HEK293 (cell line): Measurements from ENCODE around the gene WBP4.

Source experiments
- CTCF ChIA-PET: fragments of 350-600 bp; formaldehyde crosslinking; extraction: SDS; loops from one replicate; lab custom pipeline; 2021; ENCODE audit warnings: antibody characterized with exemption; lab: Yijun Ruan, JAX
- POLR2A ChIA-PET: fragments of 300-600 bp; formaldehyde crosslinking; extraction: SDS; loops from one replicate; lab custom pipeline; 2020; ENCODE audit warnings: antibody characterized with exemption, inconsistent platforms; lab: Yijun Ruan, JAX
- H3K27ac ChIP-seq: fragments of 200-500 bp; sonication (Bioruptor generic); 2 replicates; pipeline ENCODE4 v1.5.1; 2014; ENCODE audit warnings: low read depth, low read length, control low read depth, inconsistent platforms; ENCODE audit errors: extremely low read depth
- H3K36me3 ChIP-seq, 2 experiments: fragments of 200-500 bp in 1 of 2; sonication (Bioruptor generic) in 1 of 2; 1 replicate in 1 of 2; 2 replicates in 1 of 2; pipeline ENCODE4 v1.5.1; 2014 to 2017; ENCODE audit warnings: inconsistent platforms in 2 of 2, low read length in 2 of 2; ENCODE audit not compliant: control insufficient read depth in 2 of 2, insufficient read depth in 1 of 2
- H3K4me1 ChIP-seq: fragments of 200-500 bp; sonication (Bioruptor generic); 2 replicates; pipeline ENCODE4 v1.5.1; 2014; ENCODE audit warnings: mild to moderate bottlenecking, low read length, inconsistent platforms; ENCODE audit not compliant: control insufficient read depth, insufficient read depth
- H3K4me3 ChIP-seq: 2 replicates; pipeline ENCODE4 v1.5.1; 2011; ENCODE audit warnings: low read depth, mild to moderate bottlenecking, control low read depth, low read length, moderate library complexity
- H3K9me3 ChIP-seq: fragments of 200-500 bp; sonication (Bioruptor generic); 2 replicates; pipeline ENCODE4 v1.5.1; 2014; ENCODE audit warnings: low read depth, low read length, inconsistent platforms; ENCODE audit not compliant: control insufficient read depth, insufficient read depth
- BCL11A ChIP-seq: fragments of 450-650 bp; formaldehyde crosslinking; IDR thresholded peaks from 2 replicates; pipeline ENCODE4 v1.5.1; 2016; ENCODE audit warnings: low read depth, missing biosample characterization, missing genetic modification characterization
- BCL11B ChIP-seq: fragments of 450-650 bp; formaldehyde crosslinking; IDR thresholded peaks from 2 replicates; pipeline ENCODE4 v1.5.1; 2016; ENCODE audit warnings: low read depth, missing biosample characterization, missing genetic modification characterization
- HOXC10 ChIP-seq: sonication (generic); formaldehyde crosslinking; IDR thresholded peaks from 2 replicates; pipeline ENCODE4 v1.8.1; 2023; ENCODE audit warnings: mild to moderate bottlenecking, missing genetic modification reagents
- KLF16 ChIP-seq: fragments of 450-650 bp; formaldehyde crosslinking; IDR thresholded peaks from 2 replicates; pipeline ENCODE4 v1.5.1; 2017; ENCODE audit warnings: missing biosample characterization, missing genetic modification characterization
- SALL2 ChIP-seq: fragments of 450-650 bp; formaldehyde crosslinking; IDR thresholded peaks from 2 replicates; pipeline ENCODE4 v1.5.0; 2017; ENCODE audit warnings: missing biosample characterization, mild to moderate bottlenecking, missing genetic modification characterization, borderline replicate concordance
- ZNF121 ChIP-seq: fragments of 450-650 bp; formaldehyde crosslinking; IDR thresholded peaks from 2 replicates; pipeline ENCODE4 v1.5.1; 2016; ENCODE audit warnings: missing biosample characterization, missing genetic modification characterization
- ZNF132 ChIP-seq: fragments of 450-650 bp; formaldehyde crosslinking; IDR thresholded peaks from 2 replicates; pipeline ENCODE4 v1.5.1; 2017; ENCODE audit warnings: missing biosample characterization, missing genetic modification characterization, borderline replicate concordance
- ZNF148 ChIP-seq: fragments of 450-650 bp; formaldehyde crosslinking; IDR thresholded peaks from 2 replicates; pipeline ENCODE4 v1.5.0; 2017; ENCODE audit warnings: missing biosample characterization, missing genetic modification characterization, borderline replicate concordance
- ZNF16 ChIP-seq: fragments of 450-650 bp; formaldehyde crosslinking; IDR thresholded peaks from 2 replicates; pipeline ENCODE4 v1.5.1; 2016; ENCODE audit warnings: low read depth, missing biosample characterization, missing genetic modification characterization
- ZNF248 ChIP-seq: fragments of 450-650 bp; formaldehyde crosslinking; IDR thresholded peaks from 2 replicates; pipeline ENCODE4 v1.5.1; 2017; ENCODE audit warnings: missing biosample characterization, missing genetic modification characterization
- ZNF266 ChIP-seq: fragments of 450-650 bp; formaldehyde crosslinking; IDR thresholded peaks from 2 replicates; pipeline ENCODE4 v1.5.1; 2016; ENCODE audit warnings: missing biosample characterization, missing genetic modification characterization, low read depth
- ZNF274 ChIP-seq, 2 experiments: fragments of 200-500 bp in 1 of 2; fragments of 450-650 bp in 1 of 2; sonication (Bioruptor generic) in 1 of 2; formaldehyde crosslinking in 1 of 2; IDR thresholded peaks; 2 replicates each; pipeline versions ENCODE4 v1.5.1 to v1.6.1; 2014 to 2016; ENCODE audit warnings: borderline replicate concordance in 1 of 2, inconsistent platforms in 1 of 2, low read length in 1 of 2, missing biosample characterization in 1 of 2, missing genetic modification characterization in 1 of 2
- ZNF391 ChIP-seq: fragments of 450-650 bp; formaldehyde crosslinking; IDR thresholded peaks from 2 replicates; pipeline ENCODE4 v1.5.1; 2016; ENCODE audit warnings: low read depth, missing biosample characterization, missing genetic modification characterization, borderline replicate concordance
- ZNF394 ChIP-seq: fragments of 450-650 bp; formaldehyde crosslinking; IDR thresholded peaks from 2 replicates; pipeline ENCODE4 v1.5.1; 2016; ENCODE audit warnings: missing biosample characterization, missing genetic modification characterization, mild to moderate bottlenecking, moderate library complexity, borderline replicate concordance
- ZNF416 ChIP-seq: fragments of 450-650 bp; formaldehyde crosslinking; IDR thresholded peaks from 2 replicates; pipeline ENCODE4 v1.5.1; 2016; ENCODE audit warnings: missing biosample characterization, missing genetic modification characterization
- ZNF423 ChIP-seq: fragments of 450-650 bp; formaldehyde crosslinking; IDR thresholded peaks from 2 replicates; pipeline ENCODE4 v1.5.1; 2016; ENCODE audit warnings: missing biosample characterization, missing genetic modification characterization
- ZNF426 ChIP-seq: fragments of 450-650 bp; formaldehyde crosslinking; IDR thresholded peaks from 2 replicates; pipeline ENCODE4 v1.5.1; 2017; ENCODE audit warnings: missing biosample characterization, missing genetic modification characterization, mild to moderate bottlenecking, inconsistent platforms, moderate library complexity
- ZNF501 ChIP-seq: fragments of 450-650 bp; formaldehyde crosslinking; IDR thresholded peaks from 2 replicates; pipeline ENCODE4 v1.5.1; 2016; ENCODE audit warnings: missing biosample characterization, missing genetic modification characterization
- ZNF518A ChIP-seq: fragments of 450-650 bp; formaldehyde crosslinking; conservative IDR thresholded peaks from 2 replicates; pipeline ENCODE4 v1.5.1; 2016; ENCODE audit warnings: low read depth, missing biosample characterization, missing genetic modification characterization
- ZNF544 ChIP-seq: fragments of 450-650 bp; formaldehyde crosslinking; IDR thresholded peaks from 2 replicates; pipeline ENCODE4 v1.5.0; 2017; ENCODE audit warnings: missing biosample characterization, missing genetic modification characterization
- ZNF555 ChIP-seq: fragments of 450-650 bp; formaldehyde crosslinking; conservative IDR thresholded peaks from 2 replicates; pipeline ENCODE4 v1.5.1; 2017; ENCODE audit warnings: missing biosample characterization, mild to moderate bottlenecking, missing genetic modification characterization, inconsistent platforms
- ZNF610 ChIP-seq: fragments of 450-650 bp; formaldehyde crosslinking; IDR thresholded peaks from 2 replicates; pipeline ENCODE4 v1.5.1; 2016; ENCODE audit warnings: missing biosample characterization, missing genetic modification characterization, borderline replicate concordance
- ZNF654 ChIP-seq: fragments of 450-650 bp; formaldehyde crosslinking; IDR thresholded peaks from 2 replicates; pipeline ENCODE4 v1.5.1; 2016; ENCODE audit warnings: low read depth, missing biosample characterization, missing genetic modification characterization
- ZNF670 ChIP-seq: fragments of 450-650 bp; formaldehyde crosslinking; IDR thresholded peaks from 2 replicates; pipeline ENCODE4 v1.5.1; 2016; ENCODE audit warnings: missing biosample characterization, missing genetic modification characterization, low read depth
- ZNF704 ChIP-seq: fragments of 450-650 bp; formaldehyde crosslinking; IDR thresholded peaks from 2 replicates; pipeline ENCODE4 v1.5.1; 2016; ENCODE audit warnings: missing biosample characterization, missing genetic modification characterization
- ZNF707 ChIP-seq: fragments of 450-650 bp; formaldehyde crosslinking; IDR thresholded peaks from 2 replicates; pipeline ENCODE4 v1.5.1; 2016; ENCODE audit warnings: missing biosample characterization, missing genetic modification characterization
- ZNF747 ChIP-seq: fragments of 450-650 bp; formaldehyde crosslinking; IDR thresholded peaks from 2 replicates; pipeline ENCODE4 v1.5.1; 2016; ENCODE audit warnings: missing biosample characterization, missing genetic modification characterization
- ZNF776 ChIP-seq: fragments of 450-650 bp; formaldehyde crosslinking; IDR thresholded peaks from 2 replicates; pipeline ENCODE4 v1.5.0; 2017; ENCODE audit warnings: missing biosample characterization, missing genetic modification characterization, borderline replicate concordance
- ZNF777 ChIP-seq: fragments of 450-650 bp; formaldehyde crosslinking; IDR thresholded peaks from 2 replicates; pipeline ENCODE4 v1.5.1; 2017; ENCODE audit warnings: missing biosample characterization, missing genetic modification characterization, borderline replicate concordance
- ZNF837 ChIP-seq: fragments of 450-650 bp; formaldehyde crosslinking; IDR thresholded peaks from 2 replicates; pipeline ENCODE4 v1.5.1; 2016; ENCODE audit warnings: missing biosample characterization, missing genetic modification characterization
- ZXDB ChIP-seq: fragments of 450-650 bp; formaldehyde crosslinking; IDR thresholded peaks from 2 replicates; pipeline ENCODE4 v1.5.1; 2016; ENCODE audit warnings: missing biosample characterization, missing genetic modification characterization

Gene WBP4

DNA sequence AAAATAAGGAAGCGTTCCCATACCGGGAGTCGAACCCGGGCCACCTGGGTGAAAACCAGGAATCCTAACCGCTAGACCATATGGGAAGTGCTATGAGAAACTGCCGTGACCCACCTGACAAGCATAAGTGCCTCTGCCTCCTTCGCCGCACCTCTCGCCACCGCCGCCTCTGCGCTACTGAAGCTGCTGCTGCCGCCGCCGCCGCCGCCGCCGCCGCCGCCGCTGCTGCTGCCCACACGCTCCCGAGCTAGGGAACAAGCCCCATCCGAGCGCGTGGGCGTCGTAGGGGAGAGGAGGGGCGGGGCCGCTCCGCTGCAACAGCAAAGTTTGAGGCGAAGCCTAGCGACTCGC, 610 bp upstream of the WBP4 start:
- CTCF ChIA-PET = interaction anchor here (0.6 to 1.5 kb wide), 6 partner anchors 14 to 1015 kb away, joined by 3 to 7 read pairs (median 4); no protein-coding TSS in a partner anchor
- H3K4me3 ChIP-seq = peak overlapping the region; percentile 94
- peaks cover 10% of the 10 kb centered on the region for H3K4me1 ChIP-seq
- peak overlapping the region; percentile 97 for H3K27ac ChIP-seq
- H3K9me3 ChIP-seq = no peaks in the 10 kb centered on the region
- H3K36me3 ChIP-seq = peaks cover 6 to 16% of the 10 kb centered on the region in 2 experiments; a peak in 2 of 3 replicates
- POLR2A ChIA-PET = interaction anchor here (0.6 to 2.1 kb wide), 11 partner anchors 8 to 397 kb away, joined by 3 to 13 read pairs (median 3); partner anchors contain the start of gene ELF1
- TF ChIP-seq ZNF426 (tag by site-specific recombination) (no peak), ZNF416 (tag by site-specific recombination) (no peak), ZNF777 (no peak), ZNF544 (tag by site-specific recombination) (no peak), ZNF501 (tag by site-specific recombination) (peak; percentile 27; the same call in 1 of the 2 replicates), ZNF837 (peak; percentile 92; the same call in 1 of the 2 replicates), ZNF121 (no peak), ZNF132 (tag by site-specific recombination) (no peak), ZNF274 (IDR thresholded peaks at IDR 0.05; ENCODE audit: low read length) (no peak), ZNF274 (tag by site-specific recombination; IDR thresholded peaks at IDR 0.05; ENCODE audit: borderline replicate concordance) (no peak), ZNF394 (tag by site-specific recombination) (peak; percentile 58; the same call in 1 of the 2 replicates), BCL11A (tag by site-specific recombination) (no peak), ZNF654 (tag by site-specific recombination) (no peak), SALL2 (tag by site-specific recombination) (no peak), ZNF555 (tag by site-specific recombination) (no peak), HOXC10 (CRISPR knock-in tag) (no peak), ZXDB (tag by site-specific recombination) (no peak), ZNF423 (tag by site-specific recombination) (no peak), ZNF707 (tag by site-specific recombination) (no peak), ZNF148 (tag by site-specific recombination) (no peak), ZNF610 (tag by site-specific recombination) (0 out of 2 replicates have a peak, but pooled peaks have one; percentile 4), ZNF16 (no peak), ZNF704 (no peak), ZNF518A (tag by site-specific recombination) (no peak), ZNF391 (peak; percentile 96; the same call in 1 of the 2 replicates), ZNF670 (no peak), ZNF747 (no peak), KLF16 (no peak), ZNF266 (tag by site-specific recombination) (no peak), BCL11B (tag by site-specific recombination) (no peak), ZNF776 (no peak), ZNF248 (tag by site-specific recombination) (no peak)
